ENCODE data around the gene ADCY4. TPM values are rescaled to one million over a fixed set of nuclear protein-coding genes. Genes with fewer than 3 reads are reported as not detected.
A peak's percentile ranks its signal among the peaks of the same experiment; 100 is the strongest.

Gene ADCY4
- total and polyA plus RNA-seq, 2 of the 13 experiments (the other 11 are each of a cell fraction or from before 2014, with no cell fraction given): 0.03 TPM; not detected in 1

DNA sequence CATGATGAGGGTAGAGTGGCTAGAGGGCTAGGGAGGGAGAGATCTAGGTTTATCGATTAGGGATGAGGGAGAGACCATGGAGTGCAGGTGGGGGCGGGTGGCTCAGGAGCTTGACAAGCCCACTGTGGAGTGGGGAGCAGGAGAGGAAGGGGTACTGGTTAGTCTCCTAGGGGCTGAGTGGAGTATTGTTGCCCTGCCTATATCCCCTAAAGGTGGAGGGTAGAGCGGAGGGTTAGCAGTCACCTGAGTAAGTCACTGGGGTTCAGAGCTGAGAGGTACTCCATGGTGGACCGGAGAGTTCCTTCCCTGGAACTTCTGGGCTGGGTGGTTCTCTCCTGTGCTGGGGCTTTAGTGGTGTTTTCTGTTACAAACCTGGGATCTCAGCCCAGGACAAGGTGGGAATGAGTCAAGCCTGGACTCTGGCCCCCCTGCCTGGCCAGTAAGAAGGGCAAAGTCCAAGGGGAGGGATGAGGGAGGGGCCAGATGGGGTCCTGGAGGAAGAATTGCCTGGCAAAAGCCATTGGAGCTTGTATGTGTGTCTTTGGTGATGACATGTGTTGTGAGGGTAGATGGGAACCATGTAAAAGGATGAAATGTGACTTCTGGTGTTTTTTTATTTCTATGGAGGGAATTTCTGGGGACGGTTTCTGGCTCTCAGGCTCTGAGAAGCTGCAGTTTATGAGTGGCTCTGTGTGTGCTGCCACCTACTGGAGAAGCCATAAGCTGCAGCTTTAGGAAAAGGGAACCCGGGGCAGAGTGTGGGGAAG lies 27.1 kb downstream of the ADCY4 start, which contains the start of gene CIDEB (continued):
- TF ChIP-seq, protein P1, sequence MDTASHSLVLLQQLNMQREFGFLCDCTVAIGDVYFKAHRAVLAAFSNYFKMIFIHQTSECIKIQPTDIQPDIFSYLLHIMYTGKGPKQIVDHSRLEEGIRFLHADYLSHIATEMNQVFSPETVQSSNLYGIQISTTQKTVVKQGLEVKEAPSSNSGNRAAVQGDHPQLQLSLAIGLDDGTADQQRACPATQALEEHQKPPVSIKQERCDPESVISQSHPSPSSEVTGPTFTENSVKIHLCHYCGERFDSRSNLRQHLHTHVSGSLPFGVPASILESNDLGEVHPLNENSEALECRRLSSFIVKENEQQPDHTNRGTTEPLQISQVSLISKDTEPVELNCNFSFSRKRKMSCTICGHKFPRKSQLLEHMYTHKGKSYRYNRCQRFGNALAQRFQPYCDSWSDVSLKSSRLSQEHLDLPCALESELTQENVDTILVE (CRISPR knock-in tag; IDR thresholded peaks at IDR 0.05): peak; percentile 92; the same call in 1 of the 2 replicates
- 0 out of 2 replicates have a peak, but pooled peaks have one; percentile 57 for TF ChIP-seq MAF1 (CRISPR knock-in tag; IDR thresholded peaks at IDR 0.05; ENCODE audit: borderline replicate concordance)
- peak; percentile 92; the same call in 1 of the 2 replicates for TF ChIP-seq EHMT2 (IDR thresholded peaks at IDR 0.05; ENCODE audit: borderline replicate concordance, low read depth, low read length)
- TF ChIP-seq TCF7L2 (IDR thresholded peaks at IDR 0.05; ENCODE audit: low read depth, low read length): no peak
- TF ChIP-seq, protein P2, sequence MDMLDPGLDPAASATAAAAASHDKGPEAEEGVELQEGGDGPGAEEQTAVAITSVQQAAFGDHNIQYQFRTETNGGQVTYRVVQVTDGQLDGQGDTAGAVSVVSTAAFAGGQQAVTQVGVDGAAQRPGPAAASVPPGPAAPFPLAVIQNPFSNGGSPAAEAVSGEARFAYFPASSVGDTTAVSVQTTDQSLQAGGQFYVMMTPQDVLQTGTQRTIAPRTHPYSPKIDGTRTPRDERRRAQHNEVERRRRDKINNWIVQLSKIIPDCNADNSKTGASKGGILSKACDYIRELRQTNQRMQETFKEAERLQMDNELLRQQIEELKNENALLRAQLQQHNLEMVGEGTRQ (IDR thresholded peaks at IDR 0.05; ENCODE audit: low read depth, low read length): peak; percentile 25; the same call in 1 of the 2 replicates
- TF ChIP-seq, protein P2 (CRISPR knock-in tag; IDR thresholded peaks at IDR 0.05; ENCODE audit: borderline replicate concordance): peak; percentile 15; the same call in 1 of the 2 replicates
- TF ChIP-seq, protein P3, sequence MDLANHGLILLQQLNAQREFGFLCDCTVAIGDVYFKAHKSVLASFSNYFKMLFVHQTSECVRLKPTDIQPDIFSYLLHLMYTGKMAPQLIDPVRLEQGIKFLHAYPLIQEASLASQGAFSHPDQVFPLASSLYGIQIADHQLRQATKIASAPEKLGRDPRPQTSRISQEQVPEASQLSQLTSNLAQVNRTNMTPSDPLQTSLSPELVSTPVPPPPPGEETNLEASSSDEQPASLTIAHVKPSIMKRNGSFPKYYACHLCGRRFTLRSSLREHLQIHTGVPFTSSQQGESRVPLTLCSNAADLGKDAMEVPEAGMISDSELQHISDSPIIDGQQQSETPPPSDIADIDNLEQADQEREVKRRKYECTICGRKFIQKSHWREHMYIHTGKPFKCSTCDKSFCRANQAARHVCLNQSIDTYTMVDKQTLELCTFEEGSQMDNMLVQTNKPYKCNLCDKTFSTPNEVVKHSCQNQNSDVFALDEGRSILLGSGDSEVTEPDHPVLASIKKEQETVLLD (CRISPR knock-in tag; IDR thresholded peaks at IDR 0.05; ENCODE audit: low read depth): no peak
- no peak for TF ChIP-seq ZNF354B (CRISPR knock-in tag; IDR thresholded peaks at IDR 0.05)
- TF ChIP-seq, protein P4, sequence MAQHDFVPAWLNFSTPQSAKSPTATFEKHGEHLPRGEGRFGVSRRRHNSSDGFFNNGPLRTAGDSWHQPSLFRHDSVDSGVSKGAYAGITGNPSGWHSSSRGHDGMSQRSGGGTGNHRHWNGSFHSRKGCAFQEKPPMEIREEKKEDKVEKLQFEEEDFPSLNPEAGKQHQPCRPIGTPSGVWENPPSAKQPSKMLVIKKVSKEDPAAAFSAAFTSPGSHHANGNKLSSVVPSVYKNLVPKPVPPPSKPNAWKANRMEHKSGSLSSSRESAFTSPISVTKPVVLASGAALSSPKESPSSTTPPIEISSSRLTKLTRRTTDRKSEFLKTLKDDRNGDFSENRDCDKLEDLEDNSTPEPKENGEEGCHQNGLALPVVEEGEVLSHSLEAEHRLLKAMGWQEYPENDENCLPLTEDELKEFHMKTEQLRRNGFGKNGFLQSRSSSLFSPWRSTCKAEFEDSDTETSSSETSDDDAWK (CRISPR knock-in tag; IDR thresholded peaks at IDR 0.05): no peak
- peak; percentile 76; the same call in 1 of the 2 replicates for TF ChIP-seq SMAD1 (CRISPR knock-in tag; IDR thresholded peaks at IDR 0.05; ENCODE audit: borderline replicate concordance, low read depth)
- TF ChIP-seq SMAD3 (CRISPR knock-in tag; IDR thresholded peaks at IDR 0.05): peak; percentile 98
- peak; percentile 80 for TF ChIP-seq ZNF160 (CRISPR knock-in tag; IDR thresholded peaks at IDR 0.05)
- TF ChIP-seq WIZ (CRISPR knock-in tag; IDR thresholded peaks at IDR 0.05): no peak
- peak; percentile 39; the same call in 1 of the 2 replicates for TF ChIP-seq RFX5 (IDR thresholded peaks at IDR 0.05; ENCODE audit: low read depth, low read length)
- TF ChIP-seq, protein P5, sequence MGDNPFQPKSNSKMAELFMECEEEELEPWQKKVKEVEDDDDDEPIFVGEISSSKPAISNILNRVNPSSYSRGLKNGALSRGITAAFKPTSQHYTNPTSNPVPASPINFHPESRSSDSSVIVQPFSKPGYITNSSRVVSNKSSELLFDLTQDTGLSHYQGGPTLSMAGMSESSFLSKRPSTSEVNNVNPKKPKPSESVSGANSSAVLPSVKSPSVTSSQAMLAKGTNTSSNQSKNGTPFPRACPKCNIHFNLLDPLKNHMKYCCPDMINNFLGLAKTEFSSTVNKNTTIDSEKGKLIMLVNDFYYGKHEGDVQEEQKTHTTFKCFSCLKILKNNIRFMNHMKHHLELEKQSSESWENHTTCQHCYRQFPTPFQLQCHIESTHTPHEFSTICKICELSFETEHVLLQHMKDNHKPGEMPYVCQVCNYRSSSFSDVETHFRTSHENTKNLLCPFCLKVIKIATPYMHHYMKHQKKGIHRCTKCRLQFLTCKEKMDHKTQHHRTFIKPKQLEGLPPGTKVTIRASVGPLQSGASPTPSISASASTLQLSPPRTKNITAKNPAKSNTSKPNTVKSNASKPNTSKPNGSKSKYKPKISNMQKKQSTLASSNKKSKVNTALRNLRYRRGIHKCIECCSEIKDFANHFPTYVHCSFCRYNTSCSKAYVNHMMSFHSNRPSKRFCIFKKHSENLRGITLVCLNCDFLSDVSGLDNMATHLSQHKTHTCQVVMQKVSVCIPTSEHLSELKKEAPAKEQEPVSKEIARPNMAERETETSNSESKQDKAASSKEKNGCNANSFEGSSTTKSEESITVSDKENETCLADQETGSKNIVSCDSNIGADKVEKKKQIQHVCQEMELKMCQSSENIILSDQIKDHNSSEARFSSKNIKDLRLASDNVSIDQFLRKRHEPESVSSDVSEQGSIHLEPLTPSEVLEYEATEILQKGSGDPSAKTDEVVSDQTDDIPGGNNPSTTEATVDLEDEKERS (CRISPR knock-in tag; IDR thresholded peaks at IDR 0.05): peak; percentile 56
- TF ChIP-seq RELA (CRISPR knock-in tag; IDR thresholded peaks at IDR 0.05): peak; percentile 59; the same call in 1 of the 2 replicates
- peak; percentile 98 for TF ChIP-seq ZNF567 (CRISPR knock-in tag; IDR thresholded peaks at IDR 0.05; ENCODE audit: borderline replicate concordance)
- TF ChIP-seq, protein P6, sequence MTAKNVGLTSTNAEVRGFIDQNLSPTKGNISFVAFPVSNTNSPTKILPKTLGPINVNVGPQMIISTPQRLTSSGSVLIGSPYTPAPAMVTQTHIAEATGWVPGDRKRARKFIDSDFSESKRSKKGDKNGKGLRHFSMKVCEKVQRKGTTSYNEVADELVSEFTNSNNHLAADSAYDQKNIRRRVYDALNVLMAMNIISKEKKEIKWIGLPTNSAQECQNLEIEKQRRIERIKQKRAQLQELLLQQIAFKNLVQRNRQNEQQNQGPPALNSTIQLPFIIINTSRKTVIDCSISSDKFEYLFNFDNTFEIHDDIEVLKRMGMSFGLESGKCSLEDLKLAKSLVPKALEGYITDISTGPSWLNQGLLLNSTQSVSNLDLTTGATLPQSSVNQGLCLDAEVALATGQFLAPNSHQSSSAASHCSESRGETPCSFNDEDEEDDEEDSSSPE (CRISPR knock-in tag; IDR thresholded peaks at IDR 0.05): peak; percentile 55; the same call in 1 of the 2 replicates

All from HepG2 (cell line).